DMS114 treated with DMSO at 0.1 percent for 48 hours (cell line): ENCODE results near the gene CYP1A1.
"Not testable (repeated sequence)": the region's sequence is repeated elsewhere in the genome, so short reads cannot be mapped to it uniquely, and the experiment has no call there.

Source experiments
- DNase-seq: peaks from one replicate; lab custom pipeline; 2025; ENCODE audit not compliant: unreplicated experiment; lab: John Stamatoyannopoulos, UW

Gene CYP1A1

GRCh38 chr15:74738239-74738638 lies 12.9 kb upstream of the CYP1A1 start:
- not testable (repeated sequence) for DNase-seq

GRCh38 chr15:74735305-74735704 lies 10.0 kb upstream of the CYP1A1 start:
- no peak for DNase-seq

- DNase-seq: no peak
These were observed 7.9 kb upstream of the CYP1A1 start for GRCh38 chr15:74733269-74733668.

GRCh38 chr15:74732846-74733245 lies 7.5 kb upstream of the CYP1A1 start:
- DNase-seq: no peak

- no peak for DNase-seq
These were observed 5.4 kb upstream of the CYP1A1 start for GRCh38 chr15:74730619-74731316.

GRCh38 chr15:74729372-74729771 lies 4.0 kb upstream of the CYP1A1 start:
- not testable (repeated sequence) for DNase-seq

- DNase-seq: not testable (repeated sequence)
These were observed 3.4 kb upstream of the CYP1A1 start for GRCh38 chr15:74728699-74729098.

GRCh38 chr15:74727727-74728126 lies 2.4 kb upstream of the CYP1A1 start:
- DNase-seq: no peak

- no peak for DNase-seq
These were observed 1.4 kb upstream of the CYP1A1 start for GRCh38 chr15:74726774-74727164.

- DNase-seq: peak; percentile 12
These were observed 781 bp upstream of the CYP1A1 start for GRCh38 chr15:74725845-74726773.

- DNase-seq: no peak
These were observed 631 bp downstream of the CYP1A1 start for GRCh38 chr15:74724570-74725224.

GRCh38 chr15:74723754-74724334 lies 1.5 kb downstream of the CYP1A1 start:
- peak; percentile 64 for DNase-seq

- DNase-seq: no peak
These were observed 2.1 kb downstream of the CYP1A1 start for GRCh38 chr15:74723187-74723586.

GRCh38 chr15:74722591-74722990 lies 2.7 kb downstream of the CYP1A1 start:
- no peak for DNase-seq

GRCh38 chr15:74716651-74717050 lies 8.7 kb downstream of the CYP1A1 start:
- no peak for DNase-seq

GRCh38 chr15:74712311-74712710 lies 13.0 kb downstream of the CYP1A1 start:
- DNase-seq: no peak

GRCh38 chr15:74710319-74711094 lies 14.8 kb downstream of the CYP1A1 start:
- no peak for DNase-seq

- DNase-seq: no peak
These were observed 15.4 kb downstream of the CYP1A1 start for GRCh38 chr15:74709892-74710291.

- DNase-seq: no peak
These were observed 16.3 kb downstream of the CYP1A1 start for GRCh38 chr15:74709011-74709410.

- no peak for DNase-seq
These were observed 28.5 kb downstream of the CYP1A1 start for GRCh38 chr15:74696808-74697207.

- no peak for DNase-seq
These were observed 29.0 kb downstream of the CYP1A1 start for GRCh38 chr15:74696398-74696729.
